ENCODE data around the gene TBC1D8.
"Not testable (repeated sequence)": the region's sequence is repeated elsewhere in the genome, so short reads cannot be mapped to it uniquely, and the experiment has no call there.

TBC1D8 gene

DNA sequence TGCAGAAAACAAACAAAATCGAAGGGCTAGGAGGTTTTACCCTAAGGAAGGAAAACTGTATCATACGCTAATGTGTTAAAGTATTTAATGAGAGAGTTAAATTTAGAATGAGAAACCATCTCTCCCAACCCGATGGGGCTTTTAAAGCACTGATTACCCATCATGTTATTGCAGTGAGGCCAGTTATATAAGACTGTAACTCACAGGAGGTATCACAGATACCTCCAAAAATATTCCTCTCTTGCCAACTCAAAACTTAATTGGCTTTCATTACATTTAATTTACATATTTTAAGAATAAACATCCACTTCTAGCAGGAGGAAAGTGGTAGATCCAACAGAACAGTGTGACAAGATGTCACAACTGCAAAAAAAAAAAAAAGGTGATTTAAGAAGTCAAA is 92.8 kb downstream of the TBC1D8 start:
- no peak for DNase-seq

DNA sequence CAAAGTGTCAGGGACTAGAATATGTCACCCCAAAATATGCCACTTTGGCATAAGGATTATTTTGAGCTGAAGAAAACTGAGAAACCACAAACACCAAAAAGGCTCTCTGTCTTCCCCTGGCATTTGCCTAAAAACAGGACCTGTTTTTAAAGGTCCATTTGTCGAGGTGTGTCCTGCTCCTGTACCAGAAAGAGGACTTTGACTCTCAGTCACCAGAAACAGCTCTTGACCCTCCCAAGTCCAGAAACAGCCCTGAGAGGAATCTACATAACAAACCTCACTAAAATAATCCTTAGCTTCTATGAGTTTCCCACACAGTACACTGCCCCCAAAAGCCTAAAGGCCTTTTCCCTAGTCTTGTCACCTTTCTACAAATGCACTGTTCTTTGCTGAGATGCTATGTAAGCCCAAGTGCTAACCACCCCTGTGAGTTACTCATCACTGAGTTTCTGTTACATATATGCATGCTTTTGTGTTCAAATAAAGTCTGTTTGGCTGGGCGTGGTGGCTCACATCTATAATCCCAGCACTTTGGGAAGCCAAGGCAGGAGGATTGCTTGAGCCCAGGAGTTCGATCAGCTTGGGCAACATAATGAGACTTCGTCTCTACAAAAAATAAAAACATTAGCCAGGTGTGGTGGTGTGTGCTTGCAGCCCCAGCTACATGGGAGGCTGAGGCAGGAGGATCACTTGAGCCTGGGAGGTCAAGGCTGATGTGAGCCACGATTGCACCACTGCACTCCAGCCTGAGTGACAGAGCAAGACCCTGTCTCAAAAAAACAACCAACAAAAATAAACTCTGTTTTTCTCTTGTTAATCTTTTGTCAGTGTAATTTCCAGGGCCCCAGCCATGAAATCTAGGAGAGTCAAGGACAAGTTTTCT is 93.9 kb downstream of the TBC1D8 start:
- no peak for DNase-seq

DNA sequence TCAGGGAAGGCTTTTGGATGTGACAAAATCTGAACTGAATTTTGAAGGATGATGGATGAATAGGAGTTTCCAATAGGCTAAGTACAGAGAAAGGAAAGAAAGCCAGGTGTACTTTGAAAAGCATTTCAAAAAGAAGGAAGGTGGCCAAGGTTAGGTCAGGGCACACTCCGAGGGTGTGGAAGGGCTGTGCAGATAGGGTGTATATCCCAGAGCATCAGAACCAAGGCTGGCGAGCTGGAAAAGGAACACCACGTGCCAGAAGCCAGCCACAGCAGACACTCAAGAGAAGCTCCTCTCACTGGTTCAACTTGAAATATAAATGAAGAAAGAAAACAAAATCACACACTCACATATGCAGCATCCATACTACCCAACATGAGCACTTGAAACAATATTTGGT is 98.1 kb downstream of the TBC1D8 start:
- DNase-seq: no peak

GRCh38 chr2:101052147-101052546 is 99.0 kb downstream of the TBC1D8 start:
- DNase-seq: no peak

DNA sequence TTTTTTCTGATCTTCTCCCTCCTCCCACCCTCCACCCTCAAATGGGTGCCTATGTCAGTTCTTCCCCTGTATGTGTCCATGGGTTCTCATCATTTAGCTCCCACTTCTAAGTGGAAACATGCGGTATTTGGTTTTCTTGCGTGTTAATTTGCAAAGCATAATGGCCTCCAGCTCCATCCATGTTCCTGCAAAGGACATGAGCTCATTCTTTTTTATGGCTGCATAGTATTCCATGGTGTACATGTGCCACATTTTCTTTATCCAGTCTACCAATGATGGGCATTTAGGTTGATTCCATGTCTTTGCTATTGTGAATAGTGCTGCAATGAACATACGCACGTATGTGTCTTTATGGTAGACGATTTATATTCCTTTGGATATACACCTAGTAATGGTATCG is 100.3 kb downstream of the TBC1D8 start:
- not testable (repeated sequence) for DNase-seq

DNA sequence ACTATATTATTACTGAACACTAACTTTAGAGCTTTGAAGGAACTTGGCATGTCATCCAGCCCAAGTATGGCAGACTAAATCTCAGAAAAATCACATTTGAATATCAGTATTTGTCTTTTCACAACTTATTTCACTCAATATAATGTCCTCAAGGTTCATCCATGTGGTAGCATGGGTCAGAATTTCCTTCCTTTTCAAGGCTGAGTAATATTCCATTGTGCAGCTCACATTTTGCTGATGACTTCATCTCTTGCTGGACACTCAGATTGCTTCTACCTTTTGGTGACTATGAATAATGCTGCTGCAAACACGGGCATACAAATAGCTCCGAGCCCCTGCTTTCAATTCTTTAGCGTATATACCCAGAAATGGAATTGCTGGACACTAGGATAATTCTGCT is 102.4 kb downstream of the TBC1D8 start:
- DNase-seq: no peak

DNA sequence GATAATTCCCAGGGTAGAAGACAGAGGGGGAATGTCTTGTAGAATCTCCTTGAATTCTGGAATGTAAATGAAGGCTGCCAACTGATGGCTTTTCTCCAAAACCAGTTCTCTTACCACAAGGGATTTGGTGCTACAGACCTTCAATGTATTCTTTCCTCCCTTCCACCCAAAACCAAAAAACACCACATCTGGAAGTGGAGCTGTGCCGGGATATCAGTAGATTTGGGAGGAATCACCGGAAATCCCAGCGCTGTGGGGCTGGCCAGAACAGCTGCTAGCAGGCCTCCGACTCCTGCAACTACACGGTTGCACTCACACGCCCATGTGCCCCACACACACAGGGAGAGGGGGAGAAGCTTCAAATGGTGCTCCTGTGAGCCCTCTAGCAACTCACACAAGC is 103.4 kb downstream of the TBC1D8 start:
- no peak for DNase-seq

DNA sequence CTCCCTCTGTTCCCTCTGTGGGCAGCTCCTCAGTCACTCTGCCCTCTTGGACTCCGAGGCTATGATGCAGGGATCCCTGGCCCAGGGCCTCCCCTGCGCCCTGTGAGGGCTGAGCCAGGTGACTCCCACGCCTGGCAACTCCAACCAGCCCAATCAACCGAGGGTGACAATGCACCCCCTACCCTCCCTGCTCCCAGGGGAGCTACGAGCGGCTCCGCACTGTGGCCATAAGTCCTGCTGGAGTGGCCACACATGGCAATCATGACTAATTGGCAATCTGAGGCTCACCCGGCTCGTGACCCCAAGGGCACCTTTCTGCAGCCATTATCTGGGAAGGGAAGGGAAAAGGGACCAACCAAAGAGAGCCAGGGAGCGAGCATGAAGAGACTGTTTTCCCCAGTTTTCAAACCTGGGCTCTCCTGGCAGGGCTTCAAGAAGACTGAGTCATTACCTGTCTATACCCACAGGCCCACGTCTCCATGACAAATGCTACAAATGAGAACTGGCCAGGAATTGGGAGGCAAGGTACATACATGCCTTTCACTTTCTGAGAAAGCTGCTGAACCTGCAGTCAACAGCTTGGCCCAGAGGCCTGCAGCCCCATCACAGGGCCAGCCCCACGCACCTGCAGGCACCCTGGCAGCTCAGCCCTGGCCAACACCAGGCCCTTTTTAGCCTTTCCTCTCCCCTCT is 104.0 kb downstream of the TBC1D8 start:
- DNase-seq: no peak

GRCh38 chr2:101045330-101045729 is 105.9 kb downstream of the TBC1D8 start:
- DNase-seq: no peak

- DNase-seq: no peak
Observed at GRCh38 chr2:101041413-101041812, 109.8 kb downstream of the TBC1D8 start.

- DNase-seq: no peak
Observed at GRCh38 chr2:101040761-101041160, 110.4 kb downstream of the TBC1D8 start.

- DNase-seq: no peak
Observed at GRCh38 chr2:101040072-101040471, 111.1 kb downstream of the TBC1D8 start.

GRCh38 chr2:101038455-101039255 is 112.5 kb downstream of the TBC1D8 start:
- no peak for DNase-seq

DNA sequence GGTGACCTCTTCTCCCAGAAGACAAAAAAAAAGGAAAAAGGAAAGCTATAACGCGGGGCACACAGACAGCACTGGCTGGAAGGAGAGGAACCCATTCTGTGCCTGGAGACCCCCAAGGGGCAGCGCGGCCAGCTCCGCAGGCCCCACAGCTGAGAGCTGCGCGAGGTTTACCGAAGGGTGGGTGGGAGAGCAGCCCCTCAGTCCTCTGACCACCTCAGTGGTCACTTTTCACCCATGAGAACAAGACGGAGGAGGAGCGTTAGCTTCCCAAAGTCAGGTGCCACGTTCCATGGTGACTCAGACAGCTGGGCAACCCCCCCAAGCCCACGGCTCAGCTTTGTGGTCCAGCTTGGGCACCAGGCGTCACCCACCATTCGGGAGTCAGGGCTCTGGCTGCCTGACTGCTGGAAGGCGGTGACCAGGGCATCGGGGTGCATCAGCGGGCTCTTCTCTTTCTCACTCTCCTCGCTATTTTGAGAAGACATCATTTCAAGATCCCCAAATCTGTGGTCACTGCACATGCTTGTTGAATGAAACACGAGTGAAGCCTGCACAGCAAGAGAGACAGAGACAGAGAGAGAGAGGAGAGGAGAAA is 113.9 kb downstream of the TBC1D8 start:
- DNase-seq: no peak

- DNase-seq: no peak
Observed at GRCh38 chr2:101036562-101036961, 114.6 kb downstream of the TBC1D8 start.

DNA sequence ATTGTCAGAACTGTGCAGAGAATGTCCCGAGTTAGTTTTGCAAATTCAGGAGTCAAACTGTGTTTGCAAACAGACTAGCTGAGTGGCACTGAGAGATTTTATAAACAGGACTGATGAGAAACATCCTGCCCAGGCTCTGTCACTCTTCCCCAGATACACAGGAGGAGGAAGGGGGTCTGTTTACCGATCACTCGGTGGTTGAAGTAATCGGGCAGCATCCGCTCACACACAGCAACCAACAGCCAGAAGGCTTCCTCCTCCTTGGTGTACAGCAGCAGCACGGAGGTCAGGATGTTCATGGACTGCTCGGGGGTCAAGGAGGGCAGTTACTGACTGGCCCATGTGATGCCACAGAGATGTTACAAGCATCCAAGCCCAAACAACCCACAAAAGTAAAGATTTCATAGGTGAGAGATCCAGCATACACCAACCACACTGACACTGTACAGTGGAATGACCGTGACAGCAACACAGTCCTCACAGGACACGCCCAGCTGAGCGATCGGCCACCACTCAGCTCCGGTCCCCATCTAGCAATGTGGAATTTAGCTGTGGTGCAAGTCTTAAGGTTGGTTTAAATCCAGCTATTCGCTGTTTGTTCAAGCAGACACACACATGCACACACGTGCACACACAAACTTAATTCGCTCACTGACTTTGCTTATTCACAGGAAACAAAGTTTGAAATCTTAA is 119.0 kb downstream of the TBC1D8 start:
- DNase-seq: no peak

DNA sequence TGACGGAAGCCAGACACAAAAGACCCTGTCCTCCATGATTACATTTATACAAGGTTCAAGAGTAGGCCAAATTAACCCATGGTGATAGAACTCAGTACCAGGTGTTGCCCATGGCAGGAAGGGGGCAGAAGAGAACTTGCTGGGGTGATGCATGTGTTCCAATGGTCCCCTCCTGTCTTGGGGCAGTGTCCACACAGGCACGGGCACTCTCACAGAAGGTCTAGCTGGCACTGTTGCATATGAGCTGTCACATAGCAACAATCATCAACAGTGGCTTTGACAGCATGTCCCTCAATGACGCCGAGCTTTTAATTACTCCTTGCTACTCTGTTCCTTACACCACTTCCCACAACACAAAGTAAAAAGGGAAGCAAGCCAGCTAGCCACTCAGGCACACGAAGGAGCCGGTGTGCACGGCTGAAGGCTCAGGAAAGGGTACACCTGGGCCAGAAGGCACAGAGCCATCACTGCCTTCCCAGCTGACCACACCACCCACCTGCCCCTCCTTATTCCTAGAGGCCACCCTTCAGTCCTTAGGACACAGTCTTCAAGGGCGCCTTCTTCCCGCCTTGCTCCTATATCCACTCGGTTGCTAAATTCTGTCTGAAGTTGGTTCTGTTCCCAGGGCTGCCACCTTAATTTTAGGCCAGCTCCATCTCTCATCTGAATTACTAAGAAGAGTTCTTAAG is 120.2 kb downstream of the TBC1D8 start:
- DNase-seq: no peak

DNA sequence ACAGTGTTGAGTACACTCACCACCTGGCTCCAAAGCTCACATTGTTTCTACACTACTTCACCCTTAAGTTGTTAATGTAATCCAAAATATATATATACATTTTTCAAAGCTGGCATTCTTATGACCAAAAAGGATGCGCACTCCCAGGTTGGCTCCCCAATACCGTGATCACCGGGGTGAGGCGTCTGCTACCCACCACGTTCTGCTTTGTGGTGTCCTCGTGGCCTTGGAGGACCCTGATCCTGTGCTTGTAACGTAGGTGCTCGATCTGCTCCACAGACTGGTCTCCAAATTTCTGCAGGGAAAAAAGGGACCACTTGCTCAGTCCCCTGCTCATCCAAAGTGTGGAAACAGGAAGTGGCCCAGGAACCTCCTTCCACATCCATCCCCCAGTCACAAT is 123.3 kb downstream of the TBC1D8 start:
- DNase-seq: no peak

DNA sequence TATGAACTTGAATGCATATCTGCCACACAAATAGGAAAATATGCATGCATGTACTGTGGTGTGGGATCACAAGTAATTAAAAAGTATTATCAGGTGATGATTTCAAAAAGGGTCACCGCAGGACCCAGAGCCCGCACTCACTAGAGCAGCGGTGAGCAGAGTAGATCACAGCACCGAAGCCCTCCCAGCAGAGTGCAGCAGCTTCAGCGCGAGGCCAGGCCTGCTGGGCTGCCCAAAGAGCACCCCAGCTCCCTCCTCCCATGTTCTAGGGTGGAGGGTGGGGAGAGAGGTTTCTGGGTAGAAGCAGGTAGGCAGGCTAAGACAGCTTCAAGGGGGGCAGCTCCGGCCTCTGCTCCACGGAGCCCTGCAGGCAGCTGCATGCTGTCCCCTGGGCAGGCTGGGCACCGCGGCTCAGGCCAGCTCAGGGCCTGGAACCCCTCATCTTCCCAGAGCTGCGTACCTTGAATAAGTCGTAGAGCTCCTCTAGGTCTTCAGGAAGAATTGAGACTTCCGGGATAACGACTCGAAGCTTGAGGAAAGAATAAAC is 124.2 kb downstream of the TBC1D8 start:
- DNase-seq: no peak

- no peak for DNase-seq
Observed at GRCh38 chr2:101026253-101026701, 124.9 kb downstream of the TBC1D8 start.

DNA sequence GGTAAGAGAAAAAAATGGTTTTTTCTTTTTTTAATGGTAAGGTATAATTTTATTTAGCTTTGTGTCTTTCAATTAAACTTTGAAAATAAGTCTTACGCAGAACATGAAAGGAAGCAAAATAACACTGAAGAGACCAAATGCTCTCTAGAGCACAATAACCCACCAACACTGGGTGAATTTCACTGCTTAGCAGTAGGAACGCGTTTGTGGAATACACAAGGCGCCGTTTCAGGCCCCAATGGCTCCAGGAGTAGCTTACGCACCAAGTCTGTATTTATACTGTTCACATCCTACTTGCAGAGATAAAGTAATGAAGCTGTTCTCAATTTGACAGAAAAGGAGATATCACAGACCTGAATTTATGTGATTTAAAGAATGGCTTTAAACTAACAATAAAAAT is 125.6 kb downstream of the TBC1D8 start:
- no peak for DNase-seq

All from NCI-H1417 treated with DMSO at 0.1 percent for 48 hours (cell line).